GM19240 (cell line): Measurements from ENCODE around the gene ZDHHC7.
"Not testable (repeated sequence)": the region's sequence is repeated elsewhere in the genome, so short reads cannot be mapped to it uniquely, and the experiment has no call there.

Source experiments
- DNase-seq: peaks from one replicate; pipeline ENCODE4 v3.0.0; 2011; ENCODE audit warnings: low spot score; ENCODE audit not compliant: insufficient read length

ZDHHC7 gene

GRCh38 chr16:85045077-85045476 is 33.7 kb upstream of the ZDHHC7 start:
- no peak for DNase-seq

- DNase-seq = no peak
These were observed 31.3 kb upstream of the ZDHHC7 start for GRCh38 chr16:85042606-85043005.

- no peak for DNase-seq
These were observed 30.8 kb upstream of the ZDHHC7 start for GRCh38 chr16:85042167-85042526.

- DNase-seq = no peak
These were observed 30.2 kb upstream of the ZDHHC7 start for GRCh38 chr16:85041219-85042166.

GRCh38 chr16:85040685-85041084 is 29.4 kb upstream of the ZDHHC7 start:
- DNase-seq = no peak

- DNase-seq = no peak
These were observed 26.4 kb upstream of the ZDHHC7 start for GRCh38 chr16:85037721-85038120.

GRCh38 chr16:85037050-85037410 is 25.7 kb upstream of the ZDHHC7 start:
- no peak for DNase-seq

- DNase-seq = no peak
These were observed 25.1 kb upstream of the ZDHHC7 start for GRCh38 chr16:85036236-85037049.

- DNase-seq = no peak
These were observed 23.5 kb upstream of the ZDHHC7 start for GRCh38 chr16:85034591-85035433.

GRCh38 chr16:85033171-85033570 is 21.8 kb upstream of the ZDHHC7 start:
- no peak for DNase-seq

- not testable (repeated sequence) for DNase-seq
These were observed 20.9 kb upstream of the ZDHHC7 start for GRCh38 chr16:85032187-85032586.

- DNase-seq = no peak
These were observed 20.1 kb upstream of the ZDHHC7 start for GRCh38 chr16:85031451-85031850.

- DNase-seq = no peak
These were observed 18.7 kb upstream of the ZDHHC7 start for GRCh38 chr16:85029981-85030401.

- DNase-seq = peak; percentile 38
These were observed 18.1 kb upstream of the ZDHHC7 start for GRCh38 chr16:85029408-85029784.

GRCh38 chr16:85028685-85029407 is 17.5 kb upstream of the ZDHHC7 start:
- DNase-seq = no peak

- DNase-seq = no peak
These were observed 16.8 kb upstream of the ZDHHC7 start for GRCh38 chr16:85027958-85028684.

- peak; percentile 90 for DNase-seq
These were observed 16.1 kb upstream of the ZDHHC7 start, which contains the start of gene KIAA0513 for GRCh38 chr16:85027349-85027957. Gene KIAA0513 (plus strand): TSS chr16:85027795. CDS start chr16:85067072, 39,277 bp downstream.

- no peak for DNase-seq
These were observed 15.4 kb upstream of the ZDHHC7 start for GRCh38 chr16:85026703-85027102.

- no peak for DNase-seq
These were observed 14.7 kb upstream of the ZDHHC7 start for GRCh38 chr16:85025781-85026653.
